PFSK-1 (cell line): ENCODE data around the gene VAV2.

Experiments
- POLR2AphosphoS5 ChIP-seq: IDR thresholded peaks from 2 replicates; pipeline ENCODE4 v1.6.1; 2012; ENCODE audit warnings: low read depth, mild to moderate bottlenecking, control low read depth, low read length, moderate library complexity
- TF ChIP-seq, protein P1 (sequence below), 2 experiments: IDR thresholded peaks; 2 replicates each; pipeline versions ENCODE4 v1.6.1 to v1.8.0; 2011 to 2012; ENCODE audit warnings: low read depth in 2 of 2, low read length in 2 of 2, control low read depth in 1 of 2, inconsistent platforms in 1 of 2, mild to moderate bottlenecking in 1 of 2, moderate library complexity in 1 of 2; ENCODE audit not compliant: insufficient read depth in 1 of 2

DNA sequence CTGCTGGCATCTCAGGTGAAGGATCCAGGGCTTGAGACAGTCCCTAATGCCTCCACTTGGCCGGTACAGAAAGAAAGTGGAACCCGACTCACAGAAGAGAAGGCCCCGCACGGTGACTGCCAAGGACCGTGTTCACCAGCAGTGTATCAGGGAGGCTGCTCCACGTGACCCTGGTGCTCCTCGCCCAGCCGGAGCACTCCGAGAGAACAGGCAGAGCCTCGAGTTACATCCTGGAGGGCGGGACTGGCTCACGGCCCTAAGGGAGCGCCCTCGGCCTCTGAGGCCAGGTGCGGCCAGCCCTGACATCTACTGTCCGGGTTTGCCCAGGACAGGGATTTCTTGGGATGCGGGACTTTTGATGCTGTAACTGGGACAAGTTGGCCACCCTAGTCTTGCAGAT is 149.9 kb downstream of the VAV2 start:
- TF ChIP-seq POLR2AphosphoS5: no peak
- TF ChIP-seq, protein P1, sequence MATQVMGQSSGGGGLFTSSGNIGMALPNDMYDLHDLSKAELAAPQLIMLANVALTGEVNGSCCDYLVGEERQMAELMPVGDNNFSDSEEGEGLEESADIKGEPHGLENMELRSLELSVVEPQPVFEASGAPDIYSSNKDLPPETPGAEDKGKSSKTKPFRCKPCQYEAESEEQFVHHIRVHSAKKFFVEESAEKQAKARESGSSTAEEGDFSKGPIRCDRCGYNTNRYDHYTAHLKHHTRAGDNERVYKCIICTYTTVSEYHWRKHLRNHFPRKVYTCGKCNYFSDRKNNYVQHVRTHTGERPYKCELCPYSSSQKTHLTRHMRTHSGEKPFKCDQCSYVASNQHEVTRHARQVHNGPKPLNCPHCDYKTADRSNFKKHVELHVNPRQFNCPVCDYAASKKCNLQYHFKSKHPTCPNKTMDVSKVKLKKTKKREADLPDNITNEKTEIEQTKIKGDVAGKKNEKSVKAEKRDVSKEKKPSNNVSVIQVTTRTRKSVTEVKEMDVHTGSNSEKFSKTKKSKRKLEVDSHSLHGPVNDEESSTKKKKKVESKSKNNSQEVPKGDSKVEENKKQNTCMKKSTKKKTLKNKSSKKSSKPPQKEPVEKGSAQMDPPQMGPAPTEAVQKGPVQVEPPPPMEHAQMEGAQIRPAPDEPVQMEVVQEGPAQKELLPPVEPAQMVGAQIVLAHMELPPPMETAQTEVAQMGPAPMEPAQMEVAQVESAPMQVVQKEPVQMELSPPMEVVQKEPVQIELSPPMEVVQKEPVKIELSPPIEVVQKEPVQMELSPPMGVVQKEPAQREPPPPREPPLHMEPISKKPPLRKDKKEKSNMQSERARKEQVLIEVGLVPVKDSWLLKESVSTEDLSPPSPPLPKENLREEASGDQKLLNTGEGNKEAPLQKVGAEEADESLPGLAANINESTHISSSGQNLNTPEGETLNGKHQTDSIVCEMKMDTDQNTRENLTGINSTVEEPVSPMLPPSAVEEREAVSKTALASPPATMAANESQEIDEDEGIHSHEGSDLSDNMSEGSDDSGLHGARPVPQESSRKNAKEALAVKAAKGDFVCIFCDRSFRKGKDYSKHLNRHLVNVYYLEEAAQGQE (IDR thresholded peaks at IDR 0.05; ENCODE audit: insufficient read depth in 1 of 2, low read depth in 2 of 2, low read length in 2 of 2): no peak
